Subcutaneous adipose tissue (tissue), 4 donors: Measurements from ENCODE around the gene RSPO3. TPM values are rescaled to one million over a fixed set of nuclear protein-coding genes. Genes with fewer than 3 reads are reported as not detected.

Source experiments
- CTCF ChIP-seq: fragments of 450-650 bp; IDR thresholded peaks from one replicate; pipeline ENCODE4 v1.5.1; 2016; ENCODE audit warnings: low read depth, mild to moderate bottlenecking, control low read depth, antibody characterized with exemption, moderate library complexity
- total RNA-seq, 4 donors: library from RNA; depleted of rRNA; stranded (reverse); fragments of >200 nt; gene quantifications; one replicate each; pipeline ENCODE4 v1.1.0, GENCODE V29; 2016

The RSPO3 gene
- total RNA-seq, 4 donors from 2014 or later = 2.3 to 10.2 (median 2.5) TPM

GRCh38 chr6:127131275-127131674 is 12.8 kb downstream of the RSPO3 start:
- TF ChIP-seq CTCF = no peak

GRCh38 chr6:127131772-127132376 is 13.4 kb downstream of the RSPO3 start:
- TF ChIP-seq CTCF = no peak

- TF ChIP-seq CTCF = no peak
These were observed 15.7 kb downstream of the RSPO3 start for GRCh38 chr6:127134136-127134535.

- TF ChIP-seq CTCF = no peak
These were observed 18.3 kb downstream of the RSPO3 start for GRCh38 chr6:127136786-127137185.

- no peak for TF ChIP-seq CTCF
These were observed 28.5 kb downstream of the RSPO3 start for GRCh38 chr6:127146932-127147331.

- TF ChIP-seq CTCF = no peak
These were observed 29.1 kb downstream of the RSPO3 start for GRCh38 chr6:127147534-127147933.

- TF ChIP-seq CTCF = no peak
These were observed 30.0 kb downstream of the RSPO3 start for GRCh38 chr6:127148511-127148910.
